ENCODE data around the gene ANK3. TPM values are rescaled to one million over a fixed set of nuclear protein-coding genes. Genes with fewer than 3 reads are reported as not detected.
A peak's percentile ranks its signal among the peaks of the same experiment; 100 is the strongest.

Gene ANK3
- total RNA-seq, 1 experiment from 2014 or later = 32.0 TPM

DNA sequence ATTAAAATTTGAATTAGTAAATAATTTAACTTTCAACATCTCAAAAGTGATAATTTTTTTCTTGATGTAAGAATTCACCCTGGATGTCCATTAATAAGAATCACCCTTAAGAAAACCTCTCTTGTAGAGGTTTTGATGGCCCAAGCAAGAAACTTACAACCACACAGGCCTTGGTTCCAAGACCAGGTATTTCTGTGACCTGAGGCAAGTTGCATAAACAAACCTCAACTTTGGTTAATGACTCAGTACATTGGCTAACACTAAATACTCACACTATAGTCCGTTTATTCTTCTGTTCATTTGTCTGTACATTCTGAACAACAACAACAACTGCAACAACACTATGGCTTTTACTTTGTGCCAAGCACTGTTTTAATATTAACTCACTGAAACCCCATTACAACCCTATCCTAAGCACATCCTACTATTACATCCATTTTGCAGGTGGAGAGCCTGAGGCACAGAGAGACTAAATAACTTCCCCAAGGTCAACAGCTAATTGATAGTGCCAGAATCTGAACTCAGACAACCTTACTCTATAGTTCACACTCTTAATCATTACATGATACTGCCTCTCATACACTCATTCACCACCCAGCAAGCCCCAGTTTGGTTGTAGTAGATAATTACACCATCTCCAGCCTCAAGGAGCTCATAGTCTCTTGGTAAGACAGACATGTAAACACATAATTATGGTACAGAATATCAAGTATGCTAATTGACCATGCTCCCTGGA, 6.6 kb downstream of the ANK3 start:
- peak overlapping the region; percentile 56 for H3K4me2 ChIP-seq
- peaks cover 29% of the 10 kb centered on the region for H3F3A ChIP-seq (ENCODE audit: insufficient read depth, low read depth)
- peak; percentile 11 to 88 for DNase-seq
- no TSS peak for BruUV-seq (replicated peaks)
- no peaks in the 10 kb centered on the region for H3K9me3 ChIP-seq (ENCODE audit: insufficient read depth, low read depth)
- H4K20me1 ChIP-seq (ENCODE audit: insufficient read depth) = no peaks in the 10 kb centered on the region
- H3K27ac ChIP-seq = peak overlapping the region; percentile 55
- TF ChIP-seq, protein P1, sequence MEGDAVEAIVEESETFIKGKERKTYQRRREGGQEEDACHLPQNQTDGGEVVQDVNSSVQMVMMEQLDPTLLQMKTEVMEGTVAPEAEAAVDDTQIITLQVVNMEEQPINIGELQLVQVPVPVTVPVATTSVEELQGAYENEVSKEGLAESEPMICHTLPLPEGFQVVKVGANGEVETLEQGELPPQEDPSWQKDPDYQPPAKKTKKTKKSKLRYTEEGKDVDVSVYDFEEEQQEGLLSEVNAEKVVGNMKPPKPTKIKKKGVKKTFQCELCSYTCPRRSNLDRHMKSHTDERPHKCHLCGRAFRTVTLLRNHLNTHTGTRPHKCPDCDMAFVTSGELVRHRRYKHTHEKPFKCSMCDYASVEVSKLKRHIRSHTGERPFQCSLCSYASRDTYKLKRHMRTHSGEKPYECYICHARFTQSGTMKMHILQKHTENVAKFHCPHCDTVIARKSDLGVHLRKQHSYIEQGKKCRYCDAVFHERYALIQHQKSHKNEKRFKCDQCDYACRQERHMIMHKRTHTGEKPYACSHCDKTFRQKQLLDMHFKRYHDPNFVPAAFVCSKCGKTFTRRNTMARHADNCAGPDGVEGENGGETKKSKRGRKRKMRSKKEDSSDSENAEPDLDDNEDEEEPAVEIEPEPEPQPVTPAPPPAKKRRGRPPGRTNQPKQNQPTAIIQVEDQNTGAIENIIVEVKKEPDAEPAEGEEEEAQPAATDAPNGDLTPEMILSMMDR (conservative IDR thresholded peaks at IDR 0.05) = no peak
- no peak for TF ChIP-seq EZH2 (IDR thresholded peaks at IDR 0.05; ENCODE audit: low read depth)
- H3K27me3 ChIP-seq (ENCODE audit: insufficient read depth, low read depth) = no peaks in the 10 kb centered on the region
- ChIA-PET CTCF (no interaction called here), POLR2A (ENCODE audit: unreplicated experiment) (no interaction called here)
- intact Hi-C loops (cut with micrococcal nuclease; ENCODE audit: unreplicated experiment) = no loop called here
- H3K4me3 ChIP-seq = no peak overlapping the region
- H3K79me2 ChIP-seq (ENCODE audit: low read depth) = no peaks in the 10 kb centered on the region
- no peak overlapping the region for H2AFZ ChIP-seq
- H3K4me1 ChIP-seq (replicated peaks; ENCODE audit: insufficient read depth) = peaks cover 41% of the 10 kb centered on the region
- no peaks in the 10 kb centered on the region for H3K9me2 ChIP-seq (ENCODE audit: insufficient read depth)
- H3K36me3 ChIP-seq (ENCODE audit: low read depth) = no peaks in the 10 kb centered on the region

DNA sequence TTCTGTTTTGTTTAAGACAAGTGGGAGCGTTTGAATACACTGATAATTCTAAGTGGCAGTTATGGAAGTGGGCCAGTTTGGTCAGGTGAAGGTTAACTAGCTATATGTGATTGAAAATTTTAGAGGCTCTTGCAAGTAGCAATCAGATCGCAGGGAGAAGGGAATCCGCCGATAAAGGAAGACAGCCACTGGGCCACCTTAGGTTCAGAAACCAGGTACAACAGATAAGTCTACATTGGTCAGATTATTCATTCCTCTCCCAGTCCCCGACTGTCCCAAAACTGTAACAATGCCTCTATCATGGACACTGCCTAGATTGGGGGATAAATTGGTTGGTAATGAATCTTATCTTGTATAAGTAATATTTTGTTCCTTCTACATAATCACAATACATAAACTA, 8.9 kb downstream of the ANK3 start:
- Histone ChIP-seq H3K4me3 (no peak overlapping the region), H3K9me2 (ENCODE audit: insufficient read depth) (no peaks in the 10 kb centered on the region), H3F3A (ENCODE audit: insufficient read depth, low read depth) (peaks cover 24% of the 10 kb centered on the region), H3K36me3 (ENCODE audit: low read depth) (no peaks in the 10 kb centered on the region), H2AFZ (no peak overlapping the region), H4K20me1 (ENCODE audit: insufficient read depth) (no peaks in the 10 kb centered on the region), H3K9me3 (ENCODE audit: insufficient read depth, low read depth) (no peaks in the 10 kb centered on the region), H3K27ac (no peak overlapping the region), H3K4me2 (no peak overlapping the region), H3K4me1 (replicated peaks; ENCODE audit: insufficient read depth) (peaks cover 42% of the 10 kb centered on the region), H3K27me3 (ENCODE audit: insufficient read depth, low read depth) (no peaks in the 10 kb centered on the region), H3K79me2 (ENCODE audit: low read depth) (no peaks in the 10 kb centered on the region)
- BruUV-seq (replicated peaks) = no TSS peak
- intact Hi-C loops (cut with micrococcal nuclease; ENCODE audit: unreplicated experiment) = no loop called here
- CTCF ChIA-PET = no interaction called here
- no peak for DNase-seq
- TF ChIP-seq EZH2 (IDR thresholded peaks at IDR 0.05; ENCODE audit: low read depth) = no peak
- TF ChIP-seq, protein P1 (conservative IDR thresholded peaks at IDR 0.05) = no peak
- POLR2A ChIA-PET (ENCODE audit: unreplicated experiment) = interaction anchor here (0.7 kb wide), 2 partner anchors 10 to 18 kb away, joined by 5 to 7 read pairs; no protein-coding TSS in a partner anchor

DNA sequence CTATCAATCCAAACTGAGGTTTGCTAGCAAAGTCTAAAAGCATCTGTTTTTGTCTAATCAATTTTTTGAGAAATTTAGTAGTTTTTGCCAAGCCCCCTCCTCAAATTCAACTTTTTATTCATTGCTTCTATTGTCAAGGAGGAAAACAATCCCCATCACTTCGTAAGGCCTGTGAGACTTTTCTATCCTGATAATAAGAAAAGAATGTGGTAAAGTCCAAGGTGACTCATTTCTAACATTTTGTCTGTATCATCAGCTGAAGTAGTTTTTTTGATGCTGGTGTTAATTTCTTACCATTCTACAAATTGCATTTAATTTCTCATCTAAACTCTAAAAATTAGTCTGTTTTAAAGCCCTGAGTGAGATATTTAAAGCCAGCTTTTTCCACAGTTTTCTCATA, 11.7 kb downstream of the ANK3 start:
- Histone ChIP-seq H3K4me3 (no peak overlapping the region), H3K79me2 (ENCODE audit: low read depth) (no peaks in the 10 kb centered on the region), H4K20me1 (ENCODE audit: insufficient read depth) (no peaks in the 10 kb centered on the region), H3K4me1 (replicated peaks; ENCODE audit: insufficient read depth) (peaks cover 14% of the 10 kb centered on the region), H3F3A (ENCODE audit: insufficient read depth, low read depth) (peaks cover 2% of the 10 kb centered on the region; the same call in 1 of the 2 replicates), H3K36me3 (ENCODE audit: low read depth) (no peaks in the 10 kb centered on the region), H3K9me3 (ENCODE audit: insufficient read depth, low read depth) (no peaks in the 10 kb centered on the region), H2AFZ (no peak overlapping the region), H3K27me3 (ENCODE audit: insufficient read depth, low read depth) (no peaks in the 10 kb centered on the region), H3K9me2 (ENCODE audit: insufficient read depth) (no peaks in the 10 kb centered on the region; the same call in 1 of the 2 replicates), H3K27ac (no peak overlapping the region), H3K4me2 (no peak overlapping the region)
- ChIA-PET CTCF (no interaction called here), POLR2A (ENCODE audit: unreplicated experiment) (no interaction called here)
- TF ChIP-seq, protein P1 (conservative IDR thresholded peaks at IDR 0.05) = no peak
- TF ChIP-seq EZH2 (IDR thresholded peaks at IDR 0.05; ENCODE audit: low read depth) = no peak
- intact Hi-C loops (cut with micrococcal nuclease; ENCODE audit: unreplicated experiment) = no loop called here
- BruUV-seq (replicated peaks) = no TSS peak
- no peak for DNase-seq
